ENCODE data around the gene PSMB8.

The PSMB8 gene

DNA sequence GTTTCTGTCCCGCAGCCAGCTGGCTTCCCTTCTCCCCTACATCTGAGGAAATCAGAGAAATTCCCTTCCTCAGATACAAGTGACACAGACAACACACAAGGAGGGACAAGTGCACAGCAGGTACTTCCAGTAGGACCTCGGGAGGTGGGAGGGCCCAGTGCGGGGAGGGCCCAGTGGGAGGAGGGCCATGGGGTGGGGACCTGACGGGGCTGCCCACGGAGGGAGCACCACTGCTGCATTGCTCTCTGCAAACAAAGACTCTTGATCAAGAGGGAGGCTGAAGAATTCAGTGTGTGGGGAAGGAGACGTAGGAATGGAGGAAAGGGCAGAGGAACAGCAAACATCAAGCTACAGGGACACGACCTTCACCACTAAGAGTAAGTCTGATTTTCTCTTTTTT, 14.4 kb downstream of the PSMB8 start:
- TF ChIP-seq, protein P1, sequence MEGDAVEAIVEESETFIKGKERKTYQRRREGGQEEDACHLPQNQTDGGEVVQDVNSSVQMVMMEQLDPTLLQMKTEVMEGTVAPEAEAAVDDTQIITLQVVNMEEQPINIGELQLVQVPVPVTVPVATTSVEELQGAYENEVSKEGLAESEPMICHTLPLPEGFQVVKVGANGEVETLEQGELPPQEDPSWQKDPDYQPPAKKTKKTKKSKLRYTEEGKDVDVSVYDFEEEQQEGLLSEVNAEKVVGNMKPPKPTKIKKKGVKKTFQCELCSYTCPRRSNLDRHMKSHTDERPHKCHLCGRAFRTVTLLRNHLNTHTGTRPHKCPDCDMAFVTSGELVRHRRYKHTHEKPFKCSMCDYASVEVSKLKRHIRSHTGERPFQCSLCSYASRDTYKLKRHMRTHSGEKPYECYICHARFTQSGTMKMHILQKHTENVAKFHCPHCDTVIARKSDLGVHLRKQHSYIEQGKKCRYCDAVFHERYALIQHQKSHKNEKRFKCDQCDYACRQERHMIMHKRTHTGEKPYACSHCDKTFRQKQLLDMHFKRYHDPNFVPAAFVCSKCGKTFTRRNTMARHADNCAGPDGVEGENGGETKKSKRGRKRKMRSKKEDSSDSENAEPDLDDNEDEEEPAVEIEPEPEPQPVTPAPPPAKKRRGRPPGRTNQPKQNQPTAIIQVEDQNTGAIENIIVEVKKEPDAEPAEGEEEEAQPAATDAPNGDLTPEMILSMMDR (IDR thresholded peaks at IDR 0.05; ENCODE audit: insufficient read depth, missing control alignments) = no peak
- no peak for FAIRE-seq
- DNase-seq (ENCODE audit: insufficient read length, low spot score) = no peak

- no peak for FAIRE-seq
- DNase-seq (ENCODE audit: insufficient read length, low spot score) = no peak
- TF ChIP-seq, protein P1 (IDR thresholded peaks at IDR 0.05; ENCODE audit: insufficient read depth, missing control alignments) = no peak
Observed at GRCh38 chr6:32827025-32827424, 16.8 kb downstream of the PSMB8 start.

DNA sequence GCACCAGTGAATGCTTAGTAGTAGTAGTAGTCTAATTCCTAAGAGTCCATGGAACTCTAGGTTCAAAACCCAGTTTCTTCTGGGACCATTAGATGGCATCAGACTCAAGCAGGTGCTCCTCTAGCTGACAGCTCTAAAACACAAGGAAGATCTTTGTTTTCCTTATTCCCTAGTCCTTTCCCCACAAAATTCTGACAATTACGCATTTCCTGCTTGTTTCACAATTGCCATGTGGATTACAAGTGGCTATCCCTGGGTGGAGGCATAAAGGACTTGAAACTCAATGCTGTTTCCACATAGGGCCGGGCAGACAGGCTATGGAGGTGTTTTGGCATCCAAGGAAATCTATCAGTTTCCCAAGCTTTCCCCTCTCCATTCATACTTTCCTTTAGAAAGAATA, 17.9 kb downstream of the PSMB8 start:
- TF ChIP-seq, protein P1 (IDR thresholded peaks at IDR 0.05; ENCODE audit: insufficient read depth, missing control alignments) = peak; percentile 32
- DNase-seq (ENCODE audit: insufficient read length, low spot score) = no peak
- FAIRE-seq = no peak

- FAIRE-seq = no peak
- TF ChIP-seq, protein P1 (IDR thresholded peaks at IDR 0.05; ENCODE audit: insufficient read depth, missing control alignments) = no peak
- DNase-seq (ENCODE audit: insufficient read length, low spot score) = no peak
Observed at GRCh38 chr6:32819729-32820128, 24.1 kb downstream of the PSMB8 start.

- no peak for DNase-seq (ENCODE audit: insufficient read length, low spot score)
- FAIRE-seq = no peak
- TF ChIP-seq, protein P1 (IDR thresholded peaks at IDR 0.05; ENCODE audit: insufficient read depth, missing control alignments) = no peak
Observed at GRCh38 chr6:32818867-32819266, 25.0 kb downstream of the PSMB8 start.

GRCh38 chr6:32816746-32817204, 27.1 kb downstream of the PSMB8 start, which contains the start of gene HLA-DOB:
HLA-DOB (minus strand) TSS chr6:32817002; CDS start chr6:32816951, 51 bp downstream.
- DNase-seq (ENCODE audit: insufficient read length, low spot score) (no peak), FAIRE-seq (no peak)
- TF ChIP-seq, protein P1 (IDR thresholded peaks at IDR 0.05; ENCODE audit: insufficient read depth, missing control alignments) = no peak

DNA sequence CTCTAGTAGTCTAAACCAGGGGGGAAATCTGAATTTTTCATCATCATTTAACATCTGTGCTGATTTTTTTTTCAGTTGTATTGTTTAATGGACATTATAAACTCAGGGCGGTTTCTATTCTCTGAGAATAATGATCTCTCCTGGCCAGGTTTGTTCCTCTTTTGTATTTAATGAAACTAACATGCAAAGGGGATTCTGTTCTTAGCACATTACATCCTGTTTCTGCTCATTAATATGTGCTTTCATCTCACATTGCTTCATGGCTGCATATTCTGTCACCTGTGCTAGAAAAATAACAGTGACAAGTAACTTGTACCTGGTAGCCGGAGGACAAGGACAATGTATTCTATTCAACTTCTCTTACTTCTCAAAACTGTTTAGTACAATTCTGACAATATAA, 27.9 kb downstream of the PSMB8 start:
- FAIRE-seq (no peak), DNase-seq (ENCODE audit: insufficient read length, low spot score) (no peak)
- TF ChIP-seq, protein P1 (IDR thresholded peaks at IDR 0.05; ENCODE audit: insufficient read depth, missing control alignments) = no peak

All from D721Med (cell line).